Measurements from ENCODE around the gene IZUMO3. TPM values are rescaled to one million over a fixed set of nuclear protein-coding genes. Genes with fewer than 3 reads are reported as not detected.

The IZUMO3 gene
- total RNA-seq, 2 donors from 2014 or later, result not detected

DNA sequence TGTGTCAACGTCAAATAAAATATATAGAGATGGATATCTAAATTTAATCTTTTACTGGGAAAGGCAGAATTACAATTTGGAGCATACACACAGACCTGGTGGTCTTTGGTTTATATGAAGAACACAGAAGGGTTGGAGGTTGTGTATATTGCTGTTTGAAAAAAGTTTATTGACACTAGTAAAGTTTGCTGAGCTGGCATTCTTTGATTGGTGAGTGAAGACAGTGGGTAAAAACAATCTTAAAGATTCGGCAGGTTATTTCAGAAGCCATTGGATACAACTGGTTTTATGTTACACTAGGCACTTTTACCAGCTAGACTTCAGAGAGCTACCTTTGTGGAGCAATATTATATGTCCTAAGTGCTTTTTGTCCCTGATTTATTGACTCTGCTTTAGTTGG, 27.2 kb downstream of the IZUMO3 start:
- H3K36me3 ChIP-seq, result no peaks in the 10 kb centered on the region
- intact Hi-C loops (cut with DNase I), result no loop called here
- H3K9me3 ChIP-seq, result no peaks in the 10 kb centered on the region
- no peak for DNase-seq (ENCODE audit: low spot score)
- H3K4me1 ChIP-seq (replicated peaks), result no peaks in the 10 kb centered on the region
- H3K27ac ChIP-seq, result no peak overlapping the region
- WGBS, result 30% methylated on average over 2 of the region's 2 CpGs
- H3K27me3 ChIP-seq (replicated peaks; ENCODE audit: insufficient read depth), result no peaks in the 10 kb centered on the region
- no peak overlapping the region for H3K4me3 ChIP-seq
- no peak for TF ChIP-seq POLR2A (IDR thresholded peaks at IDR 0.05)
- TF ChIP-seq CTCF (IDR thresholded peaks at IDR 0.05), result no peak

- Histone ChIP-seq H3K27me3 (replicated peaks; ENCODE audit: insufficient read depth) (no peaks in the 10 kb centered on the region), H3K27ac (no peak overlapping the region), H3K4me3 (no peak overlapping the region), H3K4me1 (replicated peaks) (no peaks in the 10 kb centered on the region), H3K9me3 (no peaks in the 10 kb centered on the region), H3K36me3 (no peaks in the 10 kb centered on the region)
- intact Hi-C loops (cut with DNase I), result no loop called here
- WGBS, result 84% methylated on average over 3 of the region's 3 CpGs
- no peak for DNase-seq (ENCODE audit: low spot score)
- TF ChIP-seq POLR2A (IDR thresholded peaks at IDR 0.05), result no peak
- TF ChIP-seq CTCF (IDR thresholded peaks at IDR 0.05), result no peak
- no peak for TF ChIP-seq POLR2AphosphoS5 (IDR thresholded peaks at IDR 0.05)
These were observed 29.2 kb downstream of the IZUMO3 start for GRCh38 chr9:24516463-24516862.

- intact Hi-C loops (cut with DNase I), result no loop called here
- no peak for DNase-seq (ENCODE audit: low spot score)
- Histone ChIP-seq H3K9me3 (no peaks in the 10 kb centered on the region), H3K27me3 (replicated peaks; ENCODE audit: insufficient read depth) (no peaks in the 10 kb centered on the region), H3K27ac (no peak overlapping the region), H3K4me1 (replicated peaks) (no peaks in the 10 kb centered on the region), H3K36me3 (no peaks in the 10 kb centered on the region), H3K4me3 (no peak overlapping the region)
- TF ChIP-seq POLR2A (IDR thresholded peaks at IDR 0.05) (no peak), POLR2AphosphoS5 (IDR thresholded peaks at IDR 0.05) (no peak), CTCF (IDR thresholded peaks at IDR 0.05) (no peak)
- WGBS, result 90% methylated on average over 3 of the region's 3 CpGs
These were observed 35.8 kb downstream of the IZUMO3 start for GRCh38 chr9:24509850-24510249.

GRCh38 chr9:24504521-24504920, 41.2 kb downstream of the IZUMO3 start:
- Histone ChIP-seq H3K4me3 (no peak overlapping the region), H3K4me1 (replicated peaks) (no peaks in the 10 kb centered on the region), H3K9me3 (no peaks in the 10 kb centered on the region), H3K27ac (no peak overlapping the region), H3K27me3 (replicated peaks; ENCODE audit: insufficient read depth) (no peaks in the 10 kb centered on the region), H3K36me3 (no peaks in the 10 kb centered on the region)
- 80% methylated on average over 3 of the region's 3 CpGs for WGBS
- DNase-seq (ENCODE audit: low spot score), result no peak
- intact Hi-C loops (cut with DNase I), result no loop called here
- TF ChIP-seq CTCF (IDR thresholded peaks at IDR 0.05) (no peak), POLR2AphosphoS5 (IDR thresholded peaks at IDR 0.05) (no peak), POLR2A (IDR thresholded peaks at IDR 0.05) (no peak)

- Histone ChIP-seq H3K4me3 (no peak overlapping the region), H3K36me3 (no peaks in the 10 kb centered on the region), H3K4me1 (replicated peaks) (no peaks in the 10 kb centered on the region), H3K9me3 (no peaks in the 10 kb centered on the region), H3K27me3 (replicated peaks; ENCODE audit: insufficient read depth) (no peaks in the 10 kb centered on the region), H3K27ac (no peak overlapping the region)
- no peak for TF ChIP-seq CTCF (IDR thresholded peaks at IDR 0.05)
- WGBS, result 96% methylated on average over 1 of the region's 1 CpG
- DNase-seq (ENCODE audit: low spot score), result no peak
- intact Hi-C loops (cut with DNase I), result no loop called here
These were observed 43.3 kb downstream of the IZUMO3 start for GRCh38 chr9:24502206-24502937.
